Medulla oblongata (tissue), 1 donor: Measurements from ENCODE around the gene SMIM43.

Experiments
- DNase-seq: peaks from one replicate; pipeline ENCODE4 v3.0.0-alpha.2; 2015; ENCODE audit errors: extremely low spot score

Gene SMIM43

GRCh38 chr4:121764702-121765367 is at the start of gene SMIM43:
TSS of gene SMIM43 (minus strand) at chr4:121765164. CDS start at chr4:121765105, 59 bp downstream.
- no peak for DNase-seq

- DNase-seq, result no peak
These were observed 49.8 kb upstream of the SMIM43 start for GRCh38 chr4:121814756-121815155.

GRCh38 chr4:121811122-121811521 is 46.2 kb upstream of the SMIM43 start:
- DNase-seq, result no peak

- DNase-seq, result no peak
These were observed 41.4 kb upstream of the SMIM43 start for GRCh38 chr4:121806411-121806810.

GRCh38 chr4:121801715-121802075 is 36.7 kb upstream of the SMIM43 start:
- no peak for DNase-seq

- peak; percentile 95 for DNase-seq
These were observed 36.2 kb upstream of the SMIM43 start, which contains the start of gene EXOSC9 for GRCh38 chr4:121800961-121801714. TSS of gene EXOSC9 (plus strand) at chr4:121801323. CDS start at chr4:121801425, 102 bp downstream.

GRCh38 chr4:121800638-121800960 is 35.6 kb upstream of the SMIM43 start:
- DNase-seq, result no peak

GRCh38 chr4:121799867-121800501 is 35.0 kb upstream of the SMIM43 start:
- DNase-seq, result peak; percentile 6

GRCh38 chr4:121799208-121799823 is 34.4 kb upstream of the SMIM43 start:
- peak; percentile 14 for DNase-seq

- no peak for DNase-seq
These were observed 31.3 kb upstream of the SMIM43 start for GRCh38 chr4:121796283-121796682.

- DNase-seq, result no peak
These were observed 29.7 kb upstream of the SMIM43 start for GRCh38 chr4:121794505-121795188.

- no peak for DNase-seq
These were observed 28.0 kb upstream of the SMIM43 start for GRCh38 chr4:121792966-121793365.

- DNase-seq, result no peak
These were observed 26.5 kb upstream of the SMIM43 start for GRCh38 chr4:121791481-121791880.

- no peak for DNase-seq
These were observed 26.0 kb upstream of the SMIM43 start for GRCh38 chr4:121790976-121791375.

- no peak for DNase-seq
These were observed 25.2 kb upstream of the SMIM43 start for GRCh38 chr4:121789960-121790829.

GRCh38 chr4:121789455-121789854 is 24.5 kb upstream of the SMIM43 start:
- DNase-seq, result no peak

GRCh38 chr4:121788896-121789295 is 23.9 kb upstream of the SMIM43 start:
- no peak for DNase-seq

GRCh38 chr4:121786221-121786620 is 21.3 kb upstream of the SMIM43 start:
- no peak for DNase-seq

- no peak for DNase-seq
These were observed 20.5 kb upstream of the SMIM43 start for GRCh38 chr4:121785479-121785878.

- DNase-seq, result no peak
These were observed 20.0 kb upstream of the SMIM43 start for GRCh38 chr4:121784975-121785374.

- no peak for DNase-seq
These were observed 19.4 kb upstream of the SMIM43 start for GRCh38 chr4:121784401-121784800.
